Measurements from ENCODE around the gene COX4I1. TPM values are rescaled to one million over a fixed set of nuclear protein-coding genes. Genes with fewer than 3 reads are reported as not detected.

COX4I1 gene
- total RNA-seq, 1 donor from 2014 or later: 552 TPM

GRCh38 chr16:85844169-85844481, 44.6 kb downstream of the COX4I1 start:
- Mint-ChIP-seq H3K4me1 (ENCODE audit: unreplicated experiment) (no peaks in the 10 kb centered on the region), H3K9me3 (ENCODE audit: unreplicated experiment) (peaks cover 4% of the 10 kb centered on the region), H3K4me3 (ENCODE audit: unreplicated experiment) (no peak overlapping the region), H3K27ac (ENCODE audit: unreplicated experiment) (no peak overlapping the region), H3K36me3 (ENCODE audit: low read depth, unreplicated experiment) (no peaks in the 10 kb centered on the region), H3K27me3 (ENCODE audit: unreplicated experiment) (peaks cover 3% of the 10 kb centered on the region)
- DNase-seq (ENCODE audit: low spot score): no peak
- TF ChIP-seq, protein P1, sequence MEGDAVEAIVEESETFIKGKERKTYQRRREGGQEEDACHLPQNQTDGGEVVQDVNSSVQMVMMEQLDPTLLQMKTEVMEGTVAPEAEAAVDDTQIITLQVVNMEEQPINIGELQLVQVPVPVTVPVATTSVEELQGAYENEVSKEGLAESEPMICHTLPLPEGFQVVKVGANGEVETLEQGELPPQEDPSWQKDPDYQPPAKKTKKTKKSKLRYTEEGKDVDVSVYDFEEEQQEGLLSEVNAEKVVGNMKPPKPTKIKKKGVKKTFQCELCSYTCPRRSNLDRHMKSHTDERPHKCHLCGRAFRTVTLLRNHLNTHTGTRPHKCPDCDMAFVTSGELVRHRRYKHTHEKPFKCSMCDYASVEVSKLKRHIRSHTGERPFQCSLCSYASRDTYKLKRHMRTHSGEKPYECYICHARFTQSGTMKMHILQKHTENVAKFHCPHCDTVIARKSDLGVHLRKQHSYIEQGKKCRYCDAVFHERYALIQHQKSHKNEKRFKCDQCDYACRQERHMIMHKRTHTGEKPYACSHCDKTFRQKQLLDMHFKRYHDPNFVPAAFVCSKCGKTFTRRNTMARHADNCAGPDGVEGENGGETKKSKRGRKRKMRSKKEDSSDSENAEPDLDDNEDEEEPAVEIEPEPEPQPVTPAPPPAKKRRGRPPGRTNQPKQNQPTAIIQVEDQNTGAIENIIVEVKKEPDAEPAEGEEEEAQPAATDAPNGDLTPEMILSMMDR (IDR thresholded peaks at IDR 0.05; ENCODE audit: unreplicated experiment): no peak

- no peaks in the 10 kb centered on the region for H3K36me3 Mint-ChIP-seq (ENCODE audit: low read depth, unreplicated experiment)
These were observed 45.3 kb downstream of the COX4I1 start for GRCh38 chr16:85844786-85845185.

GRCh38 chr16:85845266-85845665, 45.8 kb downstream of the COX4I1 start:
- Mint-ChIP-seq H3K27ac (ENCODE audit: unreplicated experiment) (no peak overlapping the region), H3K9me3 (ENCODE audit: unreplicated experiment) (peaks cover 4% of the 10 kb centered on the region)

More at GRCh38 chr16:85844786-85845185, 45.3 kb downstream of the COX4I1 start:
- no peak overlapping the region for H3K27ac Mint-ChIP-seq (ENCODE audit: unreplicated experiment)
- H3K4me3 Mint-ChIP-seq (ENCODE audit: unreplicated experiment): no peak overlapping the region
- TF ChIP-seq, protein P1 (IDR thresholded peaks at IDR 0.05; ENCODE audit: unreplicated experiment): no peak
- no peak for DNase-seq (ENCODE audit: low spot score)
- H3K9me3 Mint-ChIP-seq (ENCODE audit: unreplicated experiment): peaks cover 4% of the 10 kb centered on the region
- H3K4me1 Mint-ChIP-seq (ENCODE audit: unreplicated experiment): no peaks in the 10 kb centered on the region
- peaks cover 5% of the 10 kb centered on the region for H3K27me3 Mint-ChIP-seq (ENCODE audit: unreplicated experiment)

GRCh38 chr16:85846461-85846860, 47.0 kb downstream of the COX4I1 start:
- H3K36me3 Mint-ChIP-seq (ENCODE audit: low read depth, unreplicated experiment): no peaks in the 10 kb centered on the region
- no peak for DNase-seq (ENCODE audit: low spot score)
- no peaks in the 10 kb centered on the region for H3K4me1 Mint-ChIP-seq (ENCODE audit: unreplicated experiment)
- H3K4me3 Mint-ChIP-seq (ENCODE audit: unreplicated experiment): no peak overlapping the region
- TF ChIP-seq, protein P1 (IDR thresholded peaks at IDR 0.05; ENCODE audit: unreplicated experiment): no peak
- peaks cover 2% of the 10 kb centered on the region for H3K27me3 Mint-ChIP-seq (ENCODE audit: unreplicated experiment)
- peaks cover 4% of the 10 kb centered on the region for H3K9me3 Mint-ChIP-seq (ENCODE audit: unreplicated experiment)
- no peak overlapping the region for H3K27ac Mint-ChIP-seq (ENCODE audit: unreplicated experiment)

More at GRCh38 chr16:85845266-85845665, 45.8 kb downstream of the COX4I1 start:
- TF ChIP-seq, protein P1 (IDR thresholded peaks at IDR 0.05; ENCODE audit: unreplicated experiment): no peak
- no peaks in the 10 kb centered on the region for H3K36me3 Mint-ChIP-seq (ENCODE audit: low read depth, unreplicated experiment)
- DNase-seq (ENCODE audit: low spot score): no peak
- H3K27me3 Mint-ChIP-seq (ENCODE audit: unreplicated experiment): peaks cover 2% of the 10 kb centered on the region
- no peak overlapping the region for H3K4me3 Mint-ChIP-seq (ENCODE audit: unreplicated experiment)
- no peaks in the 10 kb centered on the region for H3K4me1 Mint-ChIP-seq (ENCODE audit: unreplicated experiment)

DNA sequence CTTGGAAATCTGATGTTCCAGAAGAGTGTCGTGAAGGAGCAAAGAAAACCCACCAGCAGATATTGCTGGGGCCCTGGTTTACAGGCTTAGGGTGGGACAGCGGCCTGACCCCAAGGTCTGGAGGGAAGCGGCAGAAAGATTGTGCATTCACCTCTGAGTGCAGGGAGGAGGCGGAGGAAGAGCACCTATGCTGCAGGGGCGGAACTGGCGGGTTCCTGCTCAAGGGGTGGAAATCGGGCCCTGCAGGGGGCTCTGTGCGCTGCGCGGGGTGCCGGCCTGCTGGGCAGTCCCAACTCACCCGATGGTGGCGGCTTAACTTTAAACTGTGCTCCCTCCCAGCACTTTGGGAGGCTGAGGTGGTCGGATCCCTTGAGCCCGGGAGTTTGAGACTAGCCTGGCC, 47.5 kb downstream of the COX4I1 start:
- no peak overlapping the region for H3K27ac Mint-ChIP-seq (ENCODE audit: unreplicated experiment)
- H3K9me3 Mint-ChIP-seq (ENCODE audit: unreplicated experiment): peaks cover 4% of the 10 kb centered on the region
- H3K36me3 Mint-ChIP-seq (ENCODE audit: low read depth, unreplicated experiment): no peaks in the 10 kb centered on the region
- no peaks in the 10 kb centered on the region for H3K4me1 Mint-ChIP-seq (ENCODE audit: unreplicated experiment)
- no peak for DNase-seq (ENCODE audit: low spot score)
- H3K27me3 Mint-ChIP-seq (ENCODE audit: unreplicated experiment): peaks cover 2% of the 10 kb centered on the region
- TF ChIP-seq, protein P1 (IDR thresholded peaks at IDR 0.05; ENCODE audit: unreplicated experiment): no peak
- H3K4me3 Mint-ChIP-seq (ENCODE audit: unreplicated experiment): no peak overlapping the region

Measured in endothelial cell (in vitro differentiated cells).